Ishikawa (cell line): ENCODE measurements around the gene PTPN22.

ENCODE experiments used
- CEBPB ChIP-seq: IDR thresholded peaks from 2 replicates; pipeline ENCODE4 v1.6.1; 2012
- CREB1 ChIP-seq: IDR thresholded peaks from 2 replicates; pipeline ENCODE4 v1.6.1; 2012; ENCODE audit warnings: low read depth
- EGR1 ChIP-seq: IDR thresholded peaks from 2 replicates; pipeline ENCODE4 v1.6.1; 2012
- EP300 ChIP-seq: IDR thresholded peaks from 2 replicates; pipeline ENCODE4 v1.6.1; 2012; ENCODE audit warnings: borderline replicate concordance
- FOXM1 ChIP-seq: IDR thresholded peaks from 2 replicates; pipeline ENCODE4 v1.6.1; 2012; ENCODE audit warnings: low read depth, borderline replicate concordance
- NFIC ChIP-seq: IDR thresholded peaks from 2 replicates; pipeline ENCODE4 v1.6.1; 2012
- RAD21 ChIP-seq: IDR thresholded peaks from 2 replicates; pipeline ENCODE4 v1.6.1; 2012; ENCODE audit warnings: low read depth
- TAF1 ChIP-seq: IDR thresholded peaks from 2 replicates; pipeline ENCODE4 v1.6.1; 2012; ENCODE audit warnings: low read depth, mild to moderate bottlenecking
- TCF12 ChIP-seq: IDR thresholded peaks from 2 replicates; pipeline ENCODE4 v1.6.1; 2012; ENCODE audit warnings: low read depth
- TEAD4 ChIP-seq: IDR thresholded peaks from 2 replicates; pipeline ENCODE4 v1.6.1; 2012
- YY1 ChIP-seq: IDR thresholded peaks from 2 replicates; pipeline ENCODE4 v1.6.1; 2012; ENCODE audit warnings: low read depth
- ZBTB7A ChIP-seq: IDR thresholded peaks from 2 replicates; pipeline ENCODE4 v1.6.1; 2012; ENCODE audit warnings: low read depth
- TF ChIP-seq, protein P1 (sequence below): IDR thresholded peaks from 2 replicates; pipeline ENCODE4 v1.6.1; 2012
- TF ChIP-seq, protein P2 (sequence below): IDR thresholded peaks from 2 replicates; pipeline ENCODE4 v1.6.1; 2012
- TF ChIP-seq, protein P3 (sequence below): IDR thresholded peaks from 2 replicates; pipeline ENCODE4 v1.6.1; 2012; ENCODE audit warnings: low read depth, mild to moderate bottlenecking

PTPN22 gene

DNA sequence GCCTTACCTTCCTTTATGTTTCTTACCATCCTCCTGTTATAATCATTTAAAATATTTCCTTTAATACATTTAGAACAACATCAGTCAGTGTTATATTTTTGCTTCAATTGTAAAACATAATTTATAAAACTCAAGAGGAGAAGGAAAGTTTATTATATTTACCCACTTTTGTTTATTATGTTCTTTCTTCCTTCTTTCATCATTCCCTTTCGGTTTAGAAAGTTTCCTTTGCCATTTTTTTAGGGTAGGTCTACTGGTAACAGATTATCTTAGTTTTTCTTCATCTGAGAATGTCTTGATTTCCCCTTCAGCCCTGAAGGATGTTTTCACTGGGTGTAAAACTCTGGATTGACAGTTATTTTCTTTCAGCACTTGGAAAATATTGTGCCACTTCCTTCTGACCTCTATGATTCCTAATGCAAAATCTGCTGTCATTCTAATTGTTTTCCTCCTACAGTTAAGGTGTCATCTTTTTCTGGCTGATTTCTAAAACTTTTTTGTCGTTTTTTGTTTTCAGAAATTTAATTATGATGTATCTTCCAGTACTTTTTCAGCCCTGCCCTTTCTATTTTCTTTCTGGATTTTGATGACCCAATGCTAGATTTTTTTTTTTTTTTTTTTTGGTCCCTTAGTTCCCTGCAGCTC lies 25.0 kb downstream of the PTPN22 start:
- TF ChIP-seq EP300 (no peak), YY1 (no peak), FOXM1 (no peak), TAF1 (no peak), ZBTB7A (no peak), EGR1 (no peak), TEAD4 (no peak), CEBPB (no peak), TCF12 (no peak)
- TF ChIP-seq, protein P1, sequence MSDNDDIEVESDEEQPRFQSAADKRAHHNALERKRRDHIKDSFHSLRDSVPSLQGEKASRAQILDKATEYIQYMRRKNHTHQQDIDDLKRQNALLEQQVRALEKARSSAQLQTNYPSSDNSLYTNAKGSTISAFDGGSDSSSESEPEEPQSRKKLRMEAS = no peak
- TF ChIP-seq, protein P2, sequence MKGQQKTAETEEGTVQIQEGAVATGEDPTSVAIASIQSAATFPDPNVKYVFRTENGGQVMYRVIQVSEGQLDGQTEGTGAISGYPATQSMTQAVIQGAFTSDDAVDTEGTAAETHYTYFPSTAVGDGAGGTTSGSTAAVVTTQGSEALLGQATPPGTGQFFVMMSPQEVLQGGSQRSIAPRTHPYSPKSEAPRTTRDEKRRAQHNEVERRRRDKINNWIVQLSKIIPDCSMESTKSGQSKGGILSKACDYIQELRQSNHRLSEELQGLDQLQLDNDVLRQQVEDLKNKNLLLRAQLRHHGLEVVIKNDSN = no peak

DNA sequence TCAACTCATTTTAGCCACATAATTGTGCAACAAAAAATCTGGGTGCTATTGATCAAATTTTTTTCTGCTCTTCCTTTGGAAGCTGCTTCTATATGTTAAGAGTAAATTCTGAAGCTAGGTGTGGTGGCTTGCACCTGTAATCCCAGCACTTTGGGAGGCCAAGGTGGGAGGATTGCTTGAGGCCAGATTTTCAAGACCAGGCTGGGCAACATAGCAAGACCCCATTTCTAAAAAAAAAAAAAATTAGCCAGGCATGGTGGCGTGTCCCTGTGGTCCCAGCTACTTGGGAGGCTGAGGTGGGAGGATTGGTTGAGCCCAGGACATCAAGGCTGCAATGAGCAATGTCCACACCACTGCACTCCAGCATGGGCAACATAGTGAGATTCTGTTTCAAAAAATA lies 35.0 kb downstream of the PTPN22 start:
- TF ChIP-seq, protein P2 = no peak
- TF ChIP-seq TEAD4 = no peak
- TF ChIP-seq YY1 = no peak
- TF ChIP-seq NFIC = no peak
- TF ChIP-seq EP300 = no peak
- TF ChIP-seq, protein P1 = no peak
- no peak for TF ChIP-seq ZBTB7A
- TF ChIP-seq EGR1 = no peak
- TF ChIP-seq, protein P3, sequence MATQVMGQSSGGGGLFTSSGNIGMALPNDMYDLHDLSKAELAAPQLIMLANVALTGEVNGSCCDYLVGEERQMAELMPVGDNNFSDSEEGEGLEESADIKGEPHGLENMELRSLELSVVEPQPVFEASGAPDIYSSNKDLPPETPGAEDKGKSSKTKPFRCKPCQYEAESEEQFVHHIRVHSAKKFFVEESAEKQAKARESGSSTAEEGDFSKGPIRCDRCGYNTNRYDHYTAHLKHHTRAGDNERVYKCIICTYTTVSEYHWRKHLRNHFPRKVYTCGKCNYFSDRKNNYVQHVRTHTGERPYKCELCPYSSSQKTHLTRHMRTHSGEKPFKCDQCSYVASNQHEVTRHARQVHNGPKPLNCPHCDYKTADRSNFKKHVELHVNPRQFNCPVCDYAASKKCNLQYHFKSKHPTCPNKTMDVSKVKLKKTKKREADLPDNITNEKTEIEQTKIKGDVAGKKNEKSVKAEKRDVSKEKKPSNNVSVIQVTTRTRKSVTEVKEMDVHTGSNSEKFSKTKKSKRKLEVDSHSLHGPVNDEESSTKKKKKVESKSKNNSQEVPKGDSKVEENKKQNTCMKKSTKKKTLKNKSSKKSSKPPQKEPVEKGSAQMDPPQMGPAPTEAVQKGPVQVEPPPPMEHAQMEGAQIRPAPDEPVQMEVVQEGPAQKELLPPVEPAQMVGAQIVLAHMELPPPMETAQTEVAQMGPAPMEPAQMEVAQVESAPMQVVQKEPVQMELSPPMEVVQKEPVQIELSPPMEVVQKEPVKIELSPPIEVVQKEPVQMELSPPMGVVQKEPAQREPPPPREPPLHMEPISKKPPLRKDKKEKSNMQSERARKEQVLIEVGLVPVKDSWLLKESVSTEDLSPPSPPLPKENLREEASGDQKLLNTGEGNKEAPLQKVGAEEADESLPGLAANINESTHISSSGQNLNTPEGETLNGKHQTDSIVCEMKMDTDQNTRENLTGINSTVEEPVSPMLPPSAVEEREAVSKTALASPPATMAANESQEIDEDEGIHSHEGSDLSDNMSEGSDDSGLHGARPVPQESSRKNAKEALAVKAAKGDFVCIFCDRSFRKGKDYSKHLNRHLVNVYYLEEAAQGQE = no peak
- TF ChIP-seq CREB1 = no peak
- no peak for TF ChIP-seq TAF1
- TF ChIP-seq RAD21 = no peak
- no peak for TF ChIP-seq TCF12
- no peak for TF ChIP-seq CEBPB
- TF ChIP-seq FOXM1 = no peak

DNA sequence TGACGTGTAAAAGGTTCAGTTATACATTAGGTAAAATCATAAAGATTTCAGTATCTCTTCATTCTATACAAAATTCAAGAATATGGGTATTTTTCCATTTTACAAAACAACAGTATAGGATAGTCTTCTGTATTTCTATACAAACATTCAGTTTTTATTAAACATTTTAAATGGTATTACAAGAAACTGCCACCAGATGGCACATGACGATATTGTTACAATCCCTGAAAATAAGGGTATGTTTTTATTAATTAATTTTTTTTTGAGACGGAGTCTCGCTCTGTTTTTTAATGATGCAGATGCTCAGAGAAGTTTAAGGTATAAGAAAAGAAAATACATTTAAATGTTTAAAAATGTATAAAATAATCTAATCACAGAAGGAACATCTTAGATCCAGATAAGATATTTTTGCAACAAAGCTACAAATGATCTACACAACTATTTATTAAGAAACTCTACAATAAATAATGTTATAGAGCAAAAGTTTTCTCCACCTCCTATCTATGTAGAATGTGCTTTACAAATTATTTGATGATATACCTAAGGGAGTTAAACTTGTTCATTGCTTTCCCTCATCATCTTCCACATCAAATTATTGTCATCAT lies 35.7 kb downstream of the PTPN22 start:
- TF ChIP-seq CEBPB (no peak), YY1 (no peak), RAD21 (peak; percentile 77)

DNA sequence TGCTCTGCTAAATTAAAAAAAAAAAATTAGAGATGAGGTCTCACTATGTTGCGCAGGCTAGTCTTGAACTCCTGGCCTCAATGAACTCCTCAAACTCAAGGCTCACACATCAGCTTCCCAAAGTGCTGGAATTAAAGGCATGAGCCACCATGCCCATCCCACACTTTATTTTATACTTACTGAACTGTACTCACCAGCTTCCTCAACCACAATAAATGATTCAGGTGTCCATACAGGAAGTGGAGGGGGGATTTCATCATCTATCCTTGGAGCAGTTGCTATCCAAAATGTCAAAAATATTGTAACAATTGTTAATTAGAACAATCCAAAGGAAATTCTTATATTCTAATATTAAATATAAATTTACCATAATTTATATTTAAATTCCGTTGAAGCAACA lies 36.8 kb downstream of the PTPN22 start:
- TF ChIP-seq CEBPB (no peak), TAF1 (no peak), ZBTB7A (no peak), TCF12 (no peak), NFIC (no peak), TEAD4 (no peak), EGR1 (no peak), FOXM1 (no peak), CREB1 (no peak), EP300 (no peak), YY1 (no peak)
- TF ChIP-seq, protein P3 = no peak
- TF ChIP-seq, protein P1 = no peak

DNA sequence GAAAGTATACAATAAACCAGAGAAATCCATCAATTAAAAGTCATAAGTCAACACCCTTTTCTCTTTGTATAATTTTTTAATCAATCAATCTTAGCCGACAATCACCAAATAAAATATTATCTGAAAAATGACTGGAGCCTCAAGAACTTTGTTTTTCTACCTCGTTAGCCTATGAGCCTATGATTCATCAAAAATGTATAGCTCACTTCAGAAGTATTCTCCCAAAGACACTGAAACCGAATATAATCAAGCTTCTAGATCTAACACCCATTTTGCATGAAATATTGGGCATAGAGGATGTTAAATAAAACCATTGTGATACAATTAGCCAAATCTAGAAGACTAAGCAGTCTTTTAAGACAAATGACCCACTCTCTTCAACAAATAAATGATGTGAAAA lies 41.5 kb downstream of the PTPN22 start:
- no peak for TF ChIP-seq EP300
- no peak for TF ChIP-seq ZBTB7A

DNA sequence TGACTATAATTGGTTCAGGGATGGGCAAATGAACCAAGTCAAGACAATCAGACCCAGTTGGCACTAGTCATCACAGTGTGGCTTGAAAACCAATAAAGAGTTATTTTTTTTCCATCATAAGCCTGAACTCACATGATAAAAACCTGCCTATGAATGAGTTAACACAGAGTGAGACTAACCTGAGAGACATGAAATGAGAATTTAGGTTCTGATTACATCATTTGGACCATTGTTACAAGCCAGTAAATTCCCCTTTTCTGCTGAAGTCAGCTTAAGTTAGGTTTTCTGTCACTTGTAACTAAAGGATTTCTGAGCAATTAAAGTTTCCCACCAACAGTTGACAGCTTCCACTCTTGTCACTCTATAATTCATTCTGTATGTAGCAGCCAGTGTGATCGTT lies 49.6 kb downstream of the PTPN22 start:
- no peak for TF ChIP-seq TEAD4
- TF ChIP-seq, protein P3 = no peak
- no peak for TF ChIP-seq TAF1
